ENCODE measurements around the gene ZNF148.

GRCh38 chr3:125306620-125307019, 68.5 kb downstream of the ZNF148 start:
- no peak for TF ChIP-seq CTCF (IDR thresholded peaks at IDR 0.05)
- no peak for TF ChIP-seq ZFX (IDR thresholded peaks at IDR 0.05; ENCODE audit: borderline replicate concordance)

Data from 22Rv1 (cell line).